ENCODE results near the gene AMOTL1.

Gene AMOTL1

DNA sequence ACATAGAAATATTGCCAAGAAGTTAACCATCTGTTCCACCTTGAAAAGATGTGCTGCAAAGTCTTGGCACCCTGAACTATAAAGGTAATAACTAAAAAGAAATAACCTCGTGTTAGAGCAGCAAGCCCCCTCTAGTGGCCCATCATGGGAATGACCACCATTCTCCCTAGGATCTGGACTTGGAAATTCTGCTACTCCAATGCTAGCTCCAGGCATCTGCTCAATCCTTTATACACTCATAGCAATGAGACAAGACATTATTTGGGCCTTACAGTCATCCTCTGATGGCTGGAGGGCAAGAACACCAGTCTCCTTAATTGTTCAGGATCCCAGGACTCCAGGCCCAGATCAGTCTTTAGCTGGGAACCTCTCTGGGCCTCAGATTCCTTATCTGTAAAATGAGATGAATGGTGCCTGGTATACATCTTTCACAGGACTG lies 129.2 kb downstream of the AMOTL1 start:
- Histone ChIP-seq H3K27me3 (ENCODE audit: insufficient read depth, poor library complexity, severe bottlenecking) (peaks cover 5% of the 10 kb centered on the region), H3K4me3 (replicated peaks; ENCODE audit: insufficient read depth, low read length) (no peak overlapping the region), H3K27ac (replicated peaks) (no peak overlapping the region)
- peak; percentile 6 to 42 for DNase-seq (ENCODE audit: low read depth in 1 of 2, low spot score in 1 of 2)
- no peak for TF ChIP-seq GABPA (IDR thresholded peaks at IDR 0.05; ENCODE audit: low read depth)
- TF ChIP-seq, protein P1, sequence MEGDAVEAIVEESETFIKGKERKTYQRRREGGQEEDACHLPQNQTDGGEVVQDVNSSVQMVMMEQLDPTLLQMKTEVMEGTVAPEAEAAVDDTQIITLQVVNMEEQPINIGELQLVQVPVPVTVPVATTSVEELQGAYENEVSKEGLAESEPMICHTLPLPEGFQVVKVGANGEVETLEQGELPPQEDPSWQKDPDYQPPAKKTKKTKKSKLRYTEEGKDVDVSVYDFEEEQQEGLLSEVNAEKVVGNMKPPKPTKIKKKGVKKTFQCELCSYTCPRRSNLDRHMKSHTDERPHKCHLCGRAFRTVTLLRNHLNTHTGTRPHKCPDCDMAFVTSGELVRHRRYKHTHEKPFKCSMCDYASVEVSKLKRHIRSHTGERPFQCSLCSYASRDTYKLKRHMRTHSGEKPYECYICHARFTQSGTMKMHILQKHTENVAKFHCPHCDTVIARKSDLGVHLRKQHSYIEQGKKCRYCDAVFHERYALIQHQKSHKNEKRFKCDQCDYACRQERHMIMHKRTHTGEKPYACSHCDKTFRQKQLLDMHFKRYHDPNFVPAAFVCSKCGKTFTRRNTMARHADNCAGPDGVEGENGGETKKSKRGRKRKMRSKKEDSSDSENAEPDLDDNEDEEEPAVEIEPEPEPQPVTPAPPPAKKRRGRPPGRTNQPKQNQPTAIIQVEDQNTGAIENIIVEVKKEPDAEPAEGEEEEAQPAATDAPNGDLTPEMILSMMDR (IDR thresholded peaks at IDR 0.05; ENCODE audit: insufficient read depth, low read length): peak; percentile 84

- Histone ChIP-seq H3K27me3 (ENCODE audit: insufficient read depth, poor library complexity, severe bottlenecking) (no peaks in the 10 kb centered on the region), H3K4me3 (replicated peaks; ENCODE audit: insufficient read depth, low read length) (no peak overlapping the region), H3K27ac (replicated peaks) (no peak overlapping the region)
- DNase-seq (ENCODE audit: low read depth in 1 of 2, low spot score in 1 of 2): no peak
- TF ChIP-seq REST (IDR thresholded peaks at IDR 0.05; ENCODE audit: insufficient replicate concordance, low read depth) (no peak), GABPA (IDR thresholded peaks at IDR 0.05; ENCODE audit: low read depth) (no peak), POLR2AphosphoS5 (IDR thresholded peaks at IDR 0.05; ENCODE audit: low read depth) (no peak), SPI1 (IDR thresholded peaks at IDR 0.05; ENCODE audit: borderline replicate concordance, low read depth) (no peak)
- TF ChIP-seq, protein P1 (IDR thresholded peaks at IDR 0.05; ENCODE audit: insufficient read depth, low read length): no peak
Measured at GRCh38 chr11:94907226-94907625, 139.1 kb downstream of the AMOTL1 start.

- no peak overlapping the region for H3K27ac ChIP-seq (replicated peaks)
- H3K27me3 ChIP-seq (ENCODE audit: insufficient read depth, poor library complexity, severe bottlenecking): no peaks in the 10 kb centered on the region
- DNase-seq (ENCODE audit: low read depth in 1 of 2, low spot score in 1 of 2): no peak
- no peak for TF ChIP-seq SPI1 (IDR thresholded peaks at IDR 0.05; ENCODE audit: borderline replicate concordance, low read depth)
- TF ChIP-seq POLR2AphosphoS5 (IDR thresholded peaks at IDR 0.05; ENCODE audit: low read depth): no peak
- no peak for TF ChIP-seq REST (IDR thresholded peaks at IDR 0.05; ENCODE audit: insufficient replicate concordance, low read depth)
- TF ChIP-seq, protein P1 (IDR thresholded peaks at IDR 0.05; ENCODE audit: insufficient read depth, low read length): no peak
- no peak for TF ChIP-seq GABPA (IDR thresholded peaks at IDR 0.05; ENCODE audit: low read depth)
- H3K4me3 ChIP-seq (replicated peaks; ENCODE audit: insufficient read depth, low read length): no peak overlapping the region
Measured at GRCh38 chr11:94909371-94909820, 141.2 kb downstream of the AMOTL1 start.

- peak; percentile 31; the same call in 1 of the 2 replicates for TF ChIP-seq SPI1 (IDR thresholded peaks at IDR 0.05; ENCODE audit: borderline replicate concordance, low read depth)
- TF ChIP-seq POLR2AphosphoS5 (IDR thresholded peaks at IDR 0.05; ENCODE audit: low read depth): no peak
- no peak for DNase-seq (ENCODE audit: low read depth in 1 of 2, low spot score in 1 of 2)
- no peak overlapping the region for H3K27ac ChIP-seq (replicated peaks)
- no peak overlapping the region for H3K4me3 ChIP-seq (replicated peaks; ENCODE audit: insufficient read depth, low read length)
- no peaks in the 10 kb centered on the region for H3K27me3 ChIP-seq (ENCODE audit: insufficient read depth, poor library complexity, severe bottlenecking)
Measured at GRCh38 chr11:94910270-94910669, 142.1 kb downstream of the AMOTL1 start.
